Muscle layer of colon (tissue), 2 donors: ENCODE results near the gene CSPG5.
A peak's percentile ranks its signal among the peaks of the same experiment; 100 is the strongest.

ENCODE experiments used
- H3K27ac ChIP-seq: one replicate; pipeline ENCODE4 v1.7.0; 2013; ENCODE audit warnings: low read depth, mild to moderate bottlenecking, low read length, moderate library complexity
- H3K27me3 ChIP-seq, 2 donors: one replicate each; pipeline ENCODE4 v1.7.0; 2013; ENCODE audit warnings: low read length in 2 of 2, mild to moderate bottlenecking in 2 of 2; ENCODE audit not compliant: insufficient read depth in 2 of 2, control insufficient read depth in 1 of 2
- H3K36me3 ChIP-seq: one replicate; pipeline ENCODE4 v1.7.0; 2013; ENCODE audit warnings: mild to moderate bottlenecking, low read length; ENCODE audit not compliant: insufficient read depth
- H3K4me1 ChIP-seq: one replicate; pipeline ENCODE4 v1.7.0; 2013; ENCODE audit warnings: mild to moderate bottlenecking, low read length; ENCODE audit not compliant: insufficient read depth
- H3K4me3 ChIP-seq, 2 donors: one replicate each; pipeline ENCODE4 v1.7.0; 2013; ENCODE audit warnings: low read length in 2 of 2, low read depth in 1 of 2, mild to moderate bottlenecking in 1 of 2, moderate library complexity in 1 of 2
- H3K9ac ChIP-seq: one replicate; pipeline ENCODE4 v1.7.0; 2013; ENCODE audit warnings: low read length
- H3K9me3 ChIP-seq: one replicate; pipeline ENCODE4 v1.7.0; 2013; ENCODE audit warnings: mild to moderate bottlenecking, low read length
- donor health status: abdominal sarcoma.
- donor health status: Adenocarcinoma of cecum.

CSPG5 gene

GRCh38 chr3:47578691-47579632 lies at the start of gene CSPG5:
CSPG5 (minus strand) TSS chr3:47578865; CDS start chr3:47578693, 172 bp downstream.
- H3K4me1 ChIP-seq: no peaks in the 10 kb centered on the region
- H3K36me3 ChIP-seq: no peaks in the 10 kb centered on the region
- peak within 1 kb of the TSS in 1 of 2 donors; percentile 54 for H3K4me3 ChIP-seq
- peaks cover 8 to 22% of the 10 kb centered on the region in 2 donors for H3K27me3 ChIP-seq
- H3K27ac ChIP-seq: no peak within 1 kb of the TSS
- no peak within 1 kb of the TSS for H3K9ac ChIP-seq
- no peaks in the 10 kb centered on the region for H3K9me3 ChIP-seq

GRCh38 chr3:47628426-47628825 lies 49.8 kb upstream of the CSPG5 start:
- peaks cover 25% of the 10 kb centered on the region for H3K36me3 ChIP-seq
- H3K27me3 ChIP-seq: no peaks in the 10 kb centered on the region
- H3K9me3 ChIP-seq: no peaks in the 10 kb centered on the region
- no peak overlapping the region for H3K4me3 ChIP-seq
- no peak overlapping the region for H3K27ac ChIP-seq
- H3K9ac ChIP-seq: no peak overlapping the region
- H3K4me1 ChIP-seq: no peaks in the 10 kb centered on the region

GRCh38 chr3:47622671-47623461 lies 44.2 kb upstream of the CSPG5 start:
- Histone ChIP-seq H3K36me3 (peaks cover 32% of the 10 kb centered on the region), H3K9ac (no peak overlapping the region), H3K9me3 (no peaks in the 10 kb centered on the region), H3K27me3 (no peaks in the 10 kb centered on the region), H3K4me1 (no peaks in the 10 kb centered on the region), H3K4me3 (no peak overlapping the region), H3K27ac (no peak overlapping the region)

- H3K4me1 ChIP-seq: peaks cover 15% of the 10 kb centered on the region
- H3K36me3 ChIP-seq: peaks cover 20% of the 10 kb centered on the region
- H3K27ac ChIP-seq: no peak overlapping the region
- no peaks in the 10 kb centered on the region for H3K9me3 ChIP-seq
- no peak overlapping the region for H3K9ac ChIP-seq
- no peak overlapping the region for H3K4me3 ChIP-seq
- no peaks in the 10 kb centered on the region for H3K27me3 ChIP-seq
Measured at GRCh38 chr3:47617086-47618010, 38.7 kb upstream of the CSPG5 start.

GRCh38 chr3:47614788-47615187 lies 36.1 kb upstream of the CSPG5 start:
- H3K27ac ChIP-seq: no peak overlapping the region
- no peak overlapping the region for H3K9ac ChIP-seq
- H3K4me1 ChIP-seq: peaks cover 22% of the 10 kb centered on the region
- H3K4me3 ChIP-seq: no peak overlapping the region
- no peaks in the 10 kb centered on the region for H3K9me3 ChIP-seq
- no peaks in the 10 kb centered on the region for H3K27me3 ChIP-seq
- H3K36me3 ChIP-seq: peaks cover 21% of the 10 kb centered on the region

GRCh38 chr3:47613722-47614121 lies 35.1 kb upstream of the CSPG5 start:
- Histone ChIP-seq H3K27ac (peak overlapping the region; percentile 56), H3K9me3 (no peaks in the 10 kb centered on the region), H3K9ac (no peak overlapping the region), H3K36me3 (peaks cover 18% of the 10 kb centered on the region), H3K27me3 (no peaks in the 10 kb centered on the region), H3K4me3 (no peak overlapping the region), H3K4me1 (peaks cover 22% of the 10 kb centered on the region)

- peaks cover 22% of the 10 kb centered on the region for H3K4me1 ChIP-seq
- H3K27me3 ChIP-seq: no peaks in the 10 kb centered on the region
- H3K27ac ChIP-seq: peak overlapping the region; percentile 52
- no peaks in the 10 kb centered on the region for H3K9me3 ChIP-seq
- peaks cover 23% of the 10 kb centered on the region for H3K36me3 ChIP-seq
- no peak overlapping the region for H3K9ac ChIP-seq
- no peak overlapping the region for H3K4me3 ChIP-seq
Measured at GRCh38 chr3:47612879-47613278, 34.2 kb upstream of the CSPG5 start.

- H3K4me1 ChIP-seq: peaks cover 25% of the 10 kb centered on the region
- no peak overlapping the region for H3K27ac ChIP-seq
- H3K27me3 ChIP-seq: no peaks in the 10 kb centered on the region
- peaks cover 20% of the 10 kb centered on the region for H3K36me3 ChIP-seq
- H3K4me3 ChIP-seq: no peak overlapping the region
- no peak overlapping the region for H3K9ac ChIP-seq
- H3K9me3 ChIP-seq: no peaks in the 10 kb centered on the region
Measured at GRCh38 chr3:47612178-47612577, 33.5 kb upstream of the CSPG5 start.

- no peaks in the 10 kb centered on the region for H3K9me3 ChIP-seq
- no peak overlapping the region for H3K4me3 ChIP-seq
- H3K4me1 ChIP-seq: peaks cover 25% of the 10 kb centered on the region
- no peak overlapping the region for H3K27ac ChIP-seq
- no peaks in the 10 kb centered on the region for H3K27me3 ChIP-seq
- peaks cover 20% of the 10 kb centered on the region for H3K36me3 ChIP-seq
- no peak overlapping the region for H3K9ac ChIP-seq
Measured at GRCh38 chr3:47611576-47611975, 32.9 kb upstream of the CSPG5 start.

GRCh38 chr3:47610583-47610982 lies 31.9 kb upstream of the CSPG5 start:
- Histone ChIP-seq H3K9me3 (no peaks in the 10 kb centered on the region), H3K9ac (no peak overlapping the region), H3K4me3 (no peak overlapping the region), H3K4me1 (peaks cover 25% of the 10 kb centered on the region), H3K27ac (no peak overlapping the region), H3K27me3 (no peaks in the 10 kb centered on the region), H3K36me3 (peaks cover 20% of the 10 kb centered on the region)

- no peak overlapping the region for H3K27ac ChIP-seq
- H3K36me3 ChIP-seq: peaks cover 20% of the 10 kb centered on the region
- no peaks in the 10 kb centered on the region for H3K9me3 ChIP-seq
- H3K9ac ChIP-seq: no peak overlapping the region
- no peak overlapping the region for H3K4me3 ChIP-seq
- H3K27me3 ChIP-seq: no peaks in the 10 kb centered on the region
- H3K4me1 ChIP-seq: peaks cover 24% of the 10 kb centered on the region
Measured at GRCh38 chr3:47607335-47607734, 28.7 kb upstream of the CSPG5 start.
